Esophagus squamous epithelium (tissue), 4 donors: Measurements from ENCODE around the gene BMP7.

ENCODE experiments used
- POLR2A ChIP-seq, 4 donors: fragments of 450-650 bp; IDR thresholded peaks; one replicate each; pipeline ENCODE4 v1.6.1; 2017; ENCODE audit warnings: antibody characterized with exemption in 4 of 4, mild to moderate bottlenecking in 4 of 4, moderate library complexity in 3 of 4
- TF ChIP-seq, protein P1 (sequence below), 6 experiments: fragments of 450-650 bp in 4 of 6; fragments of 200-600 bp in 2 of 6; sonication (generic) in 2 of 6; IDR thresholded peaks; one replicate each; pipeline ENCODE4 v1.5.1; 2016 to 2019; ENCODE audit warnings: antibody characterized with exemption in 6 of 6, mild to moderate bottlenecking in 4 of 6, moderate library complexity in 4 of 6

- TF ChIP-seq, protein P1, sequence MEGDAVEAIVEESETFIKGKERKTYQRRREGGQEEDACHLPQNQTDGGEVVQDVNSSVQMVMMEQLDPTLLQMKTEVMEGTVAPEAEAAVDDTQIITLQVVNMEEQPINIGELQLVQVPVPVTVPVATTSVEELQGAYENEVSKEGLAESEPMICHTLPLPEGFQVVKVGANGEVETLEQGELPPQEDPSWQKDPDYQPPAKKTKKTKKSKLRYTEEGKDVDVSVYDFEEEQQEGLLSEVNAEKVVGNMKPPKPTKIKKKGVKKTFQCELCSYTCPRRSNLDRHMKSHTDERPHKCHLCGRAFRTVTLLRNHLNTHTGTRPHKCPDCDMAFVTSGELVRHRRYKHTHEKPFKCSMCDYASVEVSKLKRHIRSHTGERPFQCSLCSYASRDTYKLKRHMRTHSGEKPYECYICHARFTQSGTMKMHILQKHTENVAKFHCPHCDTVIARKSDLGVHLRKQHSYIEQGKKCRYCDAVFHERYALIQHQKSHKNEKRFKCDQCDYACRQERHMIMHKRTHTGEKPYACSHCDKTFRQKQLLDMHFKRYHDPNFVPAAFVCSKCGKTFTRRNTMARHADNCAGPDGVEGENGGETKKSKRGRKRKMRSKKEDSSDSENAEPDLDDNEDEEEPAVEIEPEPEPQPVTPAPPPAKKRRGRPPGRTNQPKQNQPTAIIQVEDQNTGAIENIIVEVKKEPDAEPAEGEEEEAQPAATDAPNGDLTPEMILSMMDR (IDR thresholded peaks at IDR 0.05): no peak
- TF ChIP-seq POLR2A (IDR thresholded peaks at IDR 0.05): no peak
Measured at GRCh38 chr20:57237585-57237953, 28.9 kb downstream of the BMP7 start.
